MM.1S (cell line): ENCODE data around the gene HBA1.

Experiments used
- DNase-seq: peaks from one replicate; pipeline ENCODE4 v3.0.0-alpha.2; 2015
- H2AFZ ChIP-seq: fragments of 300-600 bp; sonication (generic); 2 replicates; pipeline ENCODE4 v1.6.0; 2016; ENCODE audit warnings: antibody characterized with exemption, low read length
- H3F3A ChIP-seq: fragments of 300-600 bp; sonication (generic); 2 replicates; pipeline ENCODE4 v1.6.1; 2016; ENCODE audit warnings: mild to moderate bottlenecking, antibody characterized with exemption, low read length, moderate library complexity, mixed read lengths; ENCODE audit not compliant: insufficient read depth
- H3K27ac ChIP-seq: fragments of 300-600 bp; sonication (generic); 2 replicates; pipeline ENCODE4 v1.5.1; 2016; ENCODE audit warnings: mild to moderate bottlenecking, low read length
- H3K27me3 ChIP-seq: fragments of 300-600 bp; sonication (generic); replicated peaks from 2 replicates; pipeline ENCODE4 v1.6.0; 2016; ENCODE audit warnings: low read length; ENCODE audit not compliant: insufficient read depth
- H3K36me3 ChIP-seq: fragments of 300-600 bp; sonication (generic); replicated peaks from 2 replicates; pipeline ENCODE4 v1.6.1; 2016; ENCODE audit warnings: mild to moderate bottlenecking, low read length, mixed read lengths; ENCODE audit not compliant: insufficient read depth
- H3K4me1 ChIP-seq: fragments of 300-600 bp; sonication (generic); 2 replicates; pipeline ENCODE4 v1.6.1; 2016; ENCODE audit warnings: low read length, mixed read lengths
- H3K4me2 ChIP-seq: fragments of 300-600 bp; sonication (generic); 2 replicates; pipeline ENCODE4 v1.6.0; 2016; ENCODE audit warnings: low read depth, low read length
- H3K4me3 ChIP-seq: fragments of 300-600 bp; sonication (generic); 2 replicates; pipeline ENCODE4 v1.5.1; 2016; ENCODE audit warnings: low read length, mixed read lengths
- H3K79me2 ChIP-seq: fragments of 300-600 bp; sonication (generic); 2 replicates; pipeline ENCODE4 v1.6.1; 2016; ENCODE audit warnings: mixed run types, low read length, mixed read lengths
- H3K9ac ChIP-seq: fragments of 300-600 bp; sonication (generic); 2 replicates; pipeline ENCODE4 v1.6.1; 2016; ENCODE audit warnings: low read length, mixed read lengths
- H3K9me2 ChIP-seq: fragments of 300-600 bp; sonication (generic); replicated peaks from 2 replicates; pipeline ENCODE4 v1.6.1; 2016; ENCODE audit warnings: mild to moderate bottlenecking, low read length, mixed read lengths; ENCODE audit not compliant: insufficient read depth
- H3K9me3 ChIP-seq: fragments of 300-600 bp; sonication (generic); replicated peaks from 2 replicates; pipeline ENCODE4 v1.6.1; 2016; ENCODE audit warnings: mild to moderate bottlenecking, low read length, mixed read lengths; ENCODE audit not compliant: insufficient read depth
- H4K20me1 ChIP-seq: fragments of 300-600 bp; sonication (generic); 2 replicates; pipeline ENCODE4 v1.6.1; 2016; ENCODE audit warnings: mild to moderate bottlenecking, low read length, moderate library complexity, mixed read lengths; ENCODE audit not compliant: insufficient read depth
- CTCF ChIP-seq: fragments of 300-600 bp; sonication (generic); IDR thresholded peaks from 2 replicates; pipeline ENCODE4 v1.5.1; 2016; ENCODE audit warnings: antibody characterized with exemption, low read length, mixed read lengths
- EZH2 ChIP-seq: fragments of 300-600 bp; sonication (generic); optimal IDR thresholded peaks from 2 replicates; pipeline ENCODE3; 2017; ENCODE audit warnings: low read depth, mild to moderate bottlenecking, antibody characterized with exemption, low read length, mixed read lengths
- EZH2phosphoT487 ChIP-seq: fragments of 300-600 bp; sonication (generic); IDR thresholded peaks from 2 replicates; pipeline ENCODE4 v1.6.1; 2018; ENCODE audit warnings: antibody characterized with exemption, low read length

Gene HBA1

GRCh38 chr16:183005-183404 is 6.5 kb downstream of the HBA1 start:
- H2AFZ ChIP-seq = no peak overlapping the region
- 0 out of 2 replicates have a peak, but pooled peaks cover 6% of the 10 kb centered on the region for H3K4me1 ChIP-seq
- DNase-seq = no peak
- no peak overlapping the region for H3K9ac ChIP-seq
- peaks cover 19% of the 10 kb centered on the region for H3K27me3 ChIP-seq
- H3K9me2 ChIP-seq = no peaks in the 10 kb centered on the region
- no peaks in the 10 kb centered on the region for H4K20me1 ChIP-seq
- no peak overlapping the region for H3K4me2 ChIP-seq
- no peaks in the 10 kb centered on the region for H3K79me2 ChIP-seq
- TF ChIP-seq CTCF (no peak), EZH2 (no peak), EZH2phosphoT487 (no peak)
- no peaks in the 10 kb centered on the region for H3K9me3 ChIP-seq
- H3F3A ChIP-seq = no peaks in the 10 kb centered on the region
- no peak overlapping the region for H3K4me3 ChIP-seq
- no peak overlapping the region for H3K27ac ChIP-seq
- no peaks in the 10 kb centered on the region for H3K36me3 ChIP-seq

- no peak overlapping the region for H3K4me2 ChIP-seq
- no peak for DNase-seq
- H2AFZ ChIP-seq = no peak overlapping the region
- H3K9me2 ChIP-seq = no peaks in the 10 kb centered on the region
- no peak overlapping the region for H3K9ac ChIP-seq
- H3K27ac ChIP-seq = no peak overlapping the region
- no peaks in the 10 kb centered on the region for H4K20me1 ChIP-seq
- H3K9me3 ChIP-seq = no peaks in the 10 kb centered on the region
- 0 out of 2 replicates have a peak, but pooled peaks cover 6% of the 10 kb centered on the region for H3K4me1 ChIP-seq
- no peaks in the 10 kb centered on the region for H3K36me3 ChIP-seq
- no peak overlapping the region for H3K4me3 ChIP-seq
- TF ChIP-seq EZH2phosphoT487 = no peak
- no peak for TF ChIP-seq CTCF
- no peak for TF ChIP-seq EZH2
- no peaks in the 10 kb centered on the region for H3F3A ChIP-seq
- H3K79me2 ChIP-seq = no peaks in the 10 kb centered on the region
- no peaks in the 10 kb centered on the region for H3K27me3 ChIP-seq
These were observed 8.7 kb downstream of the HBA1 start for GRCh38 chr16:185213-185612.

GRCh38 chr16:185691-186090 is 9.2 kb downstream of the HBA1 start:
- H3F3A ChIP-seq = no peaks in the 10 kb centered on the region
- no peaks in the 10 kb centered on the region for H4K20me1 ChIP-seq
- TF ChIP-seq EZH2phosphoT487 (no peak), CTCF (no peak), EZH2 (no peak)
- 0 out of 2 replicates have a peak, but pooled peaks cover 6% of the 10 kb centered on the region for H3K4me1 ChIP-seq
- H3K27me3 ChIP-seq = no peaks in the 10 kb centered on the region
- no peak overlapping the region for H2AFZ ChIP-seq
- H3K4me2 ChIP-seq = no peak overlapping the region
- H3K9ac ChIP-seq = no peak overlapping the region
- H3K27ac ChIP-seq = no peak overlapping the region
- no peak overlapping the region for H3K4me3 ChIP-seq
- no peaks in the 10 kb centered on the region for H3K79me2 ChIP-seq
- H3K36me3 ChIP-seq = no peaks in the 10 kb centered on the region
- DNase-seq = no peak
- H3K9me2 ChIP-seq = no peaks in the 10 kb centered on the region
- no peaks in the 10 kb centered on the region for H3K9me3 ChIP-seq
